A549 treated with DMSO at 1 μM for 4 hours (cell line): ENCODE results near the gene C9orf40. TPM values are rescaled to one million over a fixed set of nuclear protein-coding genes. Genes with fewer than 3 reads are reported as not detected.

ENCODE experiments used
- total RNA-seq: library from RNA; stranded (reverse); fragments of 200-300 nt; extraction: Qiagen RNA extraction; gene quantifications from 5 replicates; pipeline ENCODE4 v1.2.3, GENCODE V29; 2022; ENCODE audit warnings: low read depth

C9orf40 gene, protein sequence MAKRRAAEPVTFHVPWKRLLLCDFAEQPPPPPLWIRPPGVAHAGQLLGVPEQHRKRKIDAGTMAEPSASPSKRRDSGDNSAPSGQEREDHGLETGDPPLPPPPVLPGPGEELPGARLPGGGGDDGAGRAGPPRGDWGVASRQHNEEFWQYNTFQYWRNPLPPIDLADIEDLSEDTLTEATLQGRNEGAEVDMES
- total RNA-seq = 6.2 to 12.3 TPM (median 11.1 TPM) in 5 replicates

DNA sequence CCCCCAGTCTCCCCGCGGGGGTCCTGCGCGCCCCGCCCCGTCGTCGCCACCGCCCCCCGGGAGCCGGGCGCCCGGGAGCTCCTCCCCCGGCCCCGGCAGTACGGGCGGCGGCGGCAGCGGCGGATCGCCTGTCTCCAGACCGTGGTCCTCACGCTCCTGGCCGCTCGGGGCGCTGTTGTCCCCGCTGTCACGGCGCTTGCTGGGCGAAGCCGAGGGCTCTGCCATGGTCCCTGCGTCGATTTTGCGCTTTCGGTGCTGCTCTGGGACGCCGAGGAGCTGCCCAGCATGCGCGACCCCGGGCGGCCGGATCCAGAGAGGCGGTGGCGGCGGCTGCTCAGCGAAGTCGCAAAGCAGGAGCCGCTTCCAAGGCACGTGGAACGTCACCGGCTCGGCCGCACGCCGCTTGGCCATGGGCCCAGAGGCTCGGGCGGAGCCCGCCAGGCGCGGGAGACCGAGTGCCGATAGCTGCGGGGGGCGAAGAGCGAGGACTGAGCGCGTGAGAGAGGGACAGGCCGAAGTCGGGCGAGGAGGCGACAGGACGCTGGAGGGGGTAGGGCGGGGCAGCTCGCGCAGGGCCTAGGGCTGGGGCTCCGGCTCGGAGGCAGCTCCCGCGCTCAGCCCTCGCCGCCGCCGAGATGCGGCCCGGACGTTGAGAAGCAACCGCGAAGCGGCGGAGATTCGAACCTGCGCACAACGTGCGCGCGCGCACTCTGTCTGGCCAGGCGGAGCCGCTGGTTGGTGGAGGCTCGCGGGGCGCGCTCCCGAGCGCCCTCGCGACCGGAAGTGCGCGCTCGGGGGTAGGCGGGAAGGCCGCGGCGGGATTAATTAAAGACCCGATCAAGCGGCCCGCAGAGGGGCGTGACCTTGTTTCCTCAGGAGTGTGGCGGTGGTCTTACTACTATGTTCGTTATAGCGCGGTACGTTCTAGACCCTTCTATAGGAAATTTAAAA, at the start of gene C9orf40:
TSS of gene C9orf40 (minus strand) at position 712 of the 951 bp plus-strand sequence. CDS start at position 411, 301 bp downstream.

Other genes starting within 250 kb of the C9orf40 start
- gene TRPM6, start 65.0 kb downstream of the C9orf40 start, total RNA-seq = 1.4 to 1.8 TPM (median 1.5 TPM) in 5 replicates
- 10.5 to 19.5 TPM (median 16.7 TPM) in 5 replicates for gene CARNMT1, start 75.4 kb upstream of the C9orf40 start, total RNA-seq
- 3.9 to 5.9 TPM (median 4.9 TPM) in 5 replicates for gene NMRK1, start 135.2 kb upstream of the C9orf40 start, total RNA-seq
- 13.6 to 16.6 TPM (median 15.2 TPM) in 5 replicates for gene OSTF1, start 135.6 kb upstream of the C9orf40 start, total RNA-seq